Heart left ventricle (tissue), 16 donors: ENCODE data around the gene PEAK1. TPM values are rescaled to one million over a fixed set of nuclear protein-coding genes. Genes with fewer than 3 reads are reported as not detected.

Experiments
- ATAC-seq, 4 donors: fragments of 200-7000 bp; cut with Tn5 transposase; one replicate each; pipeline ENCODE4 v1.9.1; 2020 to 2022; ENCODE audit warnings: moderate library complexity in 4 of 4, mild to moderate bottlenecking in 3 of 4, moderate number of reproducible peaks in 1 of 4
- DNase-seq, 5 donors: peaks; one replicate each; pipeline ENCODE4 v3.0.0-alpha.2; 2020
- H3K27ac ChIP-seq, 12 donors: fragments of 200-600 bp; sonication (generic) in 4 of 12; one replicate each; pipeline versions ENCODE4 v1.5.0 to v1.8.0; 2016 to 2022; ENCODE audit warnings: mild to moderate bottlenecking in 2 of 12
- H3K27me3 ChIP-seq, 9 donors: fragments of 200-600 bp; sonication (generic) in 2 of 9; one replicate each; pipeline versions ENCODE4 v1.5.1 to v1.8.0; 2016 to 2022; ENCODE audit warnings: mild to moderate bottlenecking in 3 of 9
- H3K36me3 ChIP-seq, 9 donors: fragments of 200-600 bp; sonication (generic) in 2 of 9; one replicate each; pipeline versions ENCODE4 v1.5.0 to v1.8.0; 2018 to 2022; ENCODE audit warnings: mild to moderate bottlenecking in 2 of 9
- H3K4me1 ChIP-seq, 12 donors: fragments of 200-600 bp; sonication (generic) in 4 of 12; one replicate each; pipeline versions ENCODE4 v1.5.0 to v1.8.0; 2016 to 2022; ENCODE audit warnings: mild to moderate bottlenecking in 3 of 12
- H3K4me3 ChIP-seq, 12 donors: fragments of 200-600 bp; sonication (generic) in 4 of 12; one replicate each; pipeline versions ENCODE4 v1.5.0 to v1.8.0; 2017 to 2022; ENCODE audit warnings: mild to moderate bottlenecking in 9 of 12, moderate library complexity in 4 of 12
- H3K9me3 ChIP-seq, 12 donors: fragments of 200-600 bp; sonication (generic) in 4 of 12; one replicate each; pipeline versions ENCODE4 v1.5.0 to v1.8.0; 2016 to 2022; ENCODE audit warnings: mild to moderate bottlenecking in 1 of 12
- CTCF ChIP-seq, 12 donors: fragments of 200-600 bp; sonication (generic) in 4 of 12; IDR thresholded peaks; one replicate each; pipeline versions ENCODE4 v1.5.0 to v1.8.0; 2018 to 2022; ENCODE audit warnings: antibody characterized with exemption in 12 of 12, mild to moderate bottlenecking in 5 of 12
- POLR2A ChIP-seq, 2 donors: fragments of 450-650 bp; IDR thresholded peaks; one replicate each; pipeline ENCODE4 v1.6.1; 2017; ENCODE audit warnings: antibody characterized with exemption in 2 of 2, mild to moderate bottlenecking in 2 of 2, moderate library complexity in 2 of 2
- WGBS, 4 donors: extraction: QIAGEN DNeasy Blood & Tissue Kit in 2 of 4; methylation state at CpG; one replicate each; pipeline versions ENCODE4 v1.1.5 to v1.1.7; 2013 to 2018; 5-methylcytosine and 5-hydroxymethylcytosine counted together
- intact Hi-C, 10 donors: fragments of 100-400 bp; cut with DNase I; formaldehyde crosslinking; loops; one replicate each; pipeline versions ENCODE4 v1.11.1 to v1.14.2; 2022
- polyA plus RNA-seq, 2 donors: library from polyadenylated mRNA; stranded (reverse); fragments of 200-250 nt; gene quantifications; one replicate each; pipeline ENCODE4 v1.2.3, GENCODE V29; 2013
- total RNA-seq, 9 donors: library from RNA; depleted of rRNA in 2 of 9; stranded (reverse); fragments of >200 nt in 2 of 9; fragmentation: NEBNext Ultra II Directional in 3 of 9; extraction: Animal tissue kit (Norgen Biotek cat#: 25700) in 3 of 9; gene quantifications; one replicate each; pipeline versions ENCODE4 v1.1.0 to v1.2.4, GENCODE V29; 2016 to 2023
- donor health status: ischemic (EF 13 %, LVEDD 7.1; RV severe dilation, severe dysfunction).
- donor health status: healthy with polysubstance abuse.
- donor health status: DM: no; HTN: yes; CAD: no.
- donor health status: DM: no; HTN: no; CAD: no.
- donor health status: ischemic (EF 25% LVEDD 6.9; RV normal size, moderate dysfunction).
- donor health status: ischemic (EF 25% LVEDD 5.7; RV mildly dilated, moderate dysfunction).
- donor health status: healthy.
- donor health status: DM: yes; HTN: yes; CAD: no.
- donor health status: ischemic (EF 35%, LVEDD 5.7; RV mildly dilated, moderate dysfunction).
- donor health status: nonischemic (EF 11% LVEDD 7.7; RV severe dilation, severe dysfunction).
- donor health status: DM: yes; HTN: yes; CAD: no.
- donor health status: PGD.
- donor health status: ischemic (EF 29% LVEDD 5.4; RV normal size, mild dysfunction).
- donor health status: nonischemic (EF 23%, LVEDD 6.1; RV moderate dilation, normal function).

Gene PEAK1
- total and polyA plus RNA-seq, 11 donors = 12.8 to 139 (median 86.3) TPM

GRCh38 chr15:77418966-77419835 lies 703 bp downstream of the PEAK1 start:
- TF ChIP-seq CTCF (IDR thresholded peaks at IDR 0.05) (peak in 11 of 12 donors; percentile 8 to 60 (median 37)), POLR2A (IDR thresholded peaks at IDR 0.05) (no peak)
- Histone ChIP-seq H3K9me3 (no peaks in the 10 kb centered on the region), H3K27me3 (no peaks in the 10 kb centered on the region), H3K4me3 (peak overlapping the region; percentile 67 to 95 (median 92)), H3K27ac (peak overlapping the region; percentile 82 to 97 (median 96)), H3K36me3 (no peaks in the 10 kb centered on the region), H3K4me1 (peaks cover 6 to 69% (median 58%) of the 10 kb centered on the region in 12 donors)
- DNase-seq (peak; percentile 51 to 71 (median 59)), ATAC-seq (peak in 2 of 4 donors; percentile 2 to 33)
- WGBS, 4 donors = 0 to 1% (median 0%) methylated on average over 34 to 72 of the region's 72 CpGs
- intact Hi-C loops = loop anchor here in 9 of 10 donors (2.0 to 10.0 kb wide), 12 partner anchors 54 to 307 kb away; no protein-coding TSS in a partner anchor

GRCh38 chr15:77418391-77418965 lies 1.4 kb downstream of the PEAK1 start:
- WGBS, 4 donors = 13 to 22% (median 16%) methylated on average over 8 of the region's 8 CpGs
- intact Hi-C loops = loop anchor here in 9 of 10 donors (2.0 to 10.0 kb wide), 12 partner anchors 54 to 306 kb away; no protein-coding TSS in a partner anchor
- ATAC-seq (no peak), DNase-seq (no peak)
- Histone ChIP-seq H3K27me3 (no peaks in the 10 kb centered on the region), H3K9me3 (no peaks in the 10 kb centered on the region), H3K27ac (peak overlapping the region in 11 of 12 donors; percentile 91 to 97 (median 96)), H3K36me3 (no peaks in the 10 kb centered on the region), H3K4me3 (peak overlapping the region; percentile 67 to 95 (median 92)), H3K4me1 (peaks cover 6 to 66% (median 57%) of the 10 kb centered on the region in 12 donors)
- TF ChIP-seq POLR2A (IDR thresholded peaks at IDR 0.05) (no peak), CTCF (IDR thresholded peaks at IDR 0.05) (no peak)

GRCh38 chr15:77417602-77418001 lies 2.3 kb downstream of the PEAK1 start:
- TF ChIP-seq CTCF (IDR thresholded peaks at IDR 0.05) = no peak
- no peak for TF ChIP-seq POLR2A (IDR thresholded peaks at IDR 0.05)
- peak overlapping the region in 6 of 12 donors; percentile 83 to 95 (median 92) for H3K4me3 ChIP-seq
- H3K4me1 ChIP-seq = peaks cover 8 to 66% (median 58%) of the 10 kb centered on the region in 12 donors
- ATAC-seq = no peak
- DNase-seq = no peak
- intact Hi-C loops = loop anchor here in 9 of 10 donors (2.0 to 10.0 kb wide), 12 partner anchors 53 to 305 kb away; no protein-coding TSS in a partner anchor
- no peaks in the 10 kb centered on the region for H3K27me3 ChIP-seq
- peak overlapping the region in 7 of 12 donors; percentile 20 to 97 (median 96) for H3K27ac ChIP-seq
- WGBS, 4 donors = 42 to 45% (median 44%) methylated on average over 3 of the region's 3 CpGs
- no peaks in the 10 kb centered on the region for H3K9me3 ChIP-seq
- no peaks in the 10 kb centered on the region for H3K36me3 ChIP-seq

GRCh38 chr15:77416954-77417353 lies 3.0 kb downstream of the PEAK1 start:
- Histone ChIP-seq H3K27ac (peak overlapping the region in 2 of 12 donors; percentile 22 to 97), H3K9me3 (no peaks in the 10 kb centered on the region), H3K36me3 (no peaks in the 10 kb centered on the region), H3K4me1 (peaks cover 8 to 66% (median 55%) of the 10 kb centered on the region in 12 donors), H3K4me3 (no peak overlapping the region), H3K27me3 (no peaks in the 10 kb centered on the region)
- ATAC-seq = no peak
- no peak for DNase-seq
- WGBS, 4 donors = 81 to 87% (median 83%) methylated on average over 1 of the region's 1 CpG
- intact Hi-C loops = loop anchor here in 9 of 10 donors (5.0 to 10.0 kb wide), 10 partner anchors 52 to 305 kb away; no protein-coding TSS in a partner anchor
- no peak for TF ChIP-seq CTCF (IDR thresholded peaks at IDR 0.05)
- no peak for TF ChIP-seq POLR2A (IDR thresholded peaks at IDR 0.05)
